HG02610 (cell line): ENCODE results near the gene GALNT5.
"Not testable (repeated sequence)": the region's sequence is repeated elsewhere in the genome, so short reads cannot be mapped to it uniquely, and the experiment has no call there.

ENCODE experiments used
- ATAC-seq: cut with Tn5 transposase; IDR thresholded peaks from one replicate; pipeline ENCODE4 v1.9.1; 2021; ENCODE audit warnings: mild to moderate bottlenecking, moderate library complexity; ENCODE audit not compliant: unreplicated experiment

Gene GALNT5

DNA sequence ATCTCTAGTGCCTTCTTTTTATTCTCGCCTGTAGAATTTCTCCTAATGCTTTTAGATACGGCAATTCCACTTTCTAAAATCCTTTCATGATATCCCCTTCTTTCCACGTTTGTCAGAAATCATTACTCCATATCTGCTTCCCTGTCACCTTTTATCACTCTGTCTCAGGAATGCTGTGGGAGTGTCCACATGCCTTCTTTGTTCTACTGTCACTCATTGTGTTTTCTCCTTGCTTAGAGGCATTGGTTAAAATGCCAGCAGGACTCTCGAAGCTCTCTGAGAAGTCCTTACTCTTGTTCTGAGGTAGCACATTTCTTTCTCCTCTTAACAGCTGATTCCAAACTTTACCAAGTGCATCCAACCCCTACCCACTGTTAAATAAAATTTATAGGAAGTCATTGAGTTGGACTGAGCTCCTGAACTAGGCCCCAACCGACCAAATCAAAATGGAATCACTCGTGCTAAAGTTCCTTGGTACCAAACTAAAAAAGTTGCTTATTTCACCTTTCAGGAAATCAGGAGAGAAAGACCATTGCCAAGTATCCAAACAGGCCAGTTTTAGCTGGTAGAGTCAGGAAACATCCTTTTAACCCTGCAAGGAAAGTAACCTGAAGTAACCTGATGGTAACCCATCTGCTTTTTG is 10.6 kb upstream of the GALNT5 start:
- no peak for ATAC-seq

DNA sequence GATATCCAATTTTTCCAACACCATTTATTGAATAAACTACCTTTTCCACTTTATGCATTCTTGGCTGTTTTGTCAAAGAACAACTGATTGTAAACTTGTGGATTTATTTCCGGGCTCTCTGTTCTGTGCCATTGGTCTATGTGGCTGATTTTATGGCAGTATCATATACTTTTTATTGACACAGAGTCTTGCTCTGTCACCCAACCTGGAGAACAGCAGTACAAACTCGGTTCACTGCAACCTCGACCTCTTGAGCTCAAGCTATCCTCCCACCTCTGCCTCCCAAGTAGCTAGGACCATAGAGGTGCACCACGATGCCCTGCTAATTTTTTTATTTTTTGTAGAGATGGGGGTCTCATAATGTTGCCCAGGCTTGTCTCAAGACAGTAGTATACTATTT is 6.7 kb upstream of the GALNT5 start:
- ATAC-seq = no peak

DNA sequence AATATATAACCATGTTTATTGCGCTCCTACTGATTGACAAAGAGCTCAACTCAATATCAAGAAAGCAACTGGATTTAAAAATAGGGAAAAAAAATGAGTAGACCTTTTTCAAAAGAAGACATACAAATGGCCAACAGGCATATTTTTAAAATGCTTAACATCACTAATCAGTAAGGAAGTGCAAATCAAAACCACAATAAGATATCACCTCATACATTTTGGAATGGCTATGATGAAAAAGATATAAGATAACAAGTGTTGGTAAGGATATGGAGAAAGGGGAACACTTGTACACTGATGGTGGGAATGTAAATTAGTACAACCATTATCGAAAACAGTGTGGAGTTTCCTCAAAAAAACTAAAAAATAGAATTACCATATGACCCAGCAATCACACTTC is 5.6 kb upstream of the GALNT5 start:
- ATAC-seq = no peak

DNA sequence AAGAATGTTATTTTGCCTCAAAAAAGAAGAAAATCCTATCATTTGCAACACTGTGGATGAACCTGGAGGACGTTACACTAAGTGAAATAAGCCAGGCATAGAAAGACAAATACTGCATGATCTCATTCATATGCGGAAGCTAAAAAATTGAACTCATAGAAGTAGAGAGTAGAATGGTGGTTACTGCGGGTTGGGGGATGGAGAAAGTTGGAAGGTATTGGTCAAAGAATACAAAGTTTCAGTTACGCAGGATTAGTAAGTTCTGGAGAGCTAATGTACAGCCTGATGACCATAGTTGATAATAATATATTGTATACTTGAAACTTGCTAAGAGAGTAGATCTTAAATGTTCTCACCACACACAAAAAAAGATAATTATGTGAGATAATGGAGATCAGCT is 5.0 kb upstream of the GALNT5 start:
- ATAC-seq = no peak

DNA sequence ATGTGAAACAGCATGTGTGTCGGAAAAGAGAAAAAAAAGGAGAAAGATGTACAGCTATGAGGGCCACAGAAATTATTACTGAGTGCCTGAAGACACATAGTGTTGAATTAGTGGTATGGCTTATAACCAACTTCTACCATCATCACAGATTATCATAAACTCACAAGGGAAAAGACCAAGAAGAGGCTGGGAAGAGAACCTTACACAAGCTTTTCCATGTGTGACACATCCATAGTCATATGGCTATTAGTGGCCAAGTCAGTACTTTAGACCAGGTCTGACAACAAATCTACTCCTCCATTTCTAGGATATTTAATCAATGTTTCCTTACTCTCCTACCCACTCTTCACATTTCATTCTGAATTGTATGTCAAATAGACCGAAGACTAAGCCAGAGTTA is 3.5 kb upstream of the GALNT5 start:
- ATAC-seq = no peak

DNA sequence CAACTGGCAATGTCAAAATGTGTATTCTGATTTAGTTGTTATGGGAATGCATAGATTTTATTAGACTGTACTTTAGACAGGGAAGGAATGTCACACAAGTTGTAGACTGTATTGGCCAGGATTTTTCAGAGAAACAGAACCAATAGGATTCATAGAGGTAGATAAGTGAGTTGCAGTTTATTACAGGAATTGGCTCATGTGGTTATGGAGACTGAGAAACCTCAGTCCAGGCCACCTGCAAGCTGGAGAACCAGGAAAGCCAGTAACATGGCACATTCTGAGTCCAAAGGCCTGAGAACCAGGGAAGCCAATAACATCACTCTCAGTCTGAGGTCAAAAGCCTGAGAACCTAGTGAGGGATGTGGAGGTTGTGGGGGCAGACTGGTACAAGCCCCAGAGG is 1.8 kb upstream of the GALNT5 start:
- ATAC-seq = no peak

DNA sequence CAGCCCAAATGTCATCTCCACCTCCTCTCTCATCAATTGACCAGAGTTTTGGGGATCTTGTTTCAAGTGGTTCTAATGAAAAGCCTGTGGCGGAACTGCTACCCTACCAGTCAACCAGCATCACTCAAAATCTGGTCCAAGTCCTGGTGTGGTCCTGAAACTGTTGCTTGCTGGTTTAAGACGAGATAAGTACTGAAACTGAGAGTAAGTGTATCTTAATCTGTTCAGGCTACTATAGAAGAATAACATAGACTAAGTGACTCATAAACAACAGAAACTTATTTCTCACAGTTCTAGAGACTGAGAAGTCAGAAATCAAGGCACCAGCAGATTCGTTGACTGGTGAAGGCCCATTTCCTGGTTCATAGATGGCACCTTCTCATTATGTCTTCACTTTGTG is 879 bp upstream of the GALNT5 start:
- ATAC-seq = peak; percentile 96

DNA sequence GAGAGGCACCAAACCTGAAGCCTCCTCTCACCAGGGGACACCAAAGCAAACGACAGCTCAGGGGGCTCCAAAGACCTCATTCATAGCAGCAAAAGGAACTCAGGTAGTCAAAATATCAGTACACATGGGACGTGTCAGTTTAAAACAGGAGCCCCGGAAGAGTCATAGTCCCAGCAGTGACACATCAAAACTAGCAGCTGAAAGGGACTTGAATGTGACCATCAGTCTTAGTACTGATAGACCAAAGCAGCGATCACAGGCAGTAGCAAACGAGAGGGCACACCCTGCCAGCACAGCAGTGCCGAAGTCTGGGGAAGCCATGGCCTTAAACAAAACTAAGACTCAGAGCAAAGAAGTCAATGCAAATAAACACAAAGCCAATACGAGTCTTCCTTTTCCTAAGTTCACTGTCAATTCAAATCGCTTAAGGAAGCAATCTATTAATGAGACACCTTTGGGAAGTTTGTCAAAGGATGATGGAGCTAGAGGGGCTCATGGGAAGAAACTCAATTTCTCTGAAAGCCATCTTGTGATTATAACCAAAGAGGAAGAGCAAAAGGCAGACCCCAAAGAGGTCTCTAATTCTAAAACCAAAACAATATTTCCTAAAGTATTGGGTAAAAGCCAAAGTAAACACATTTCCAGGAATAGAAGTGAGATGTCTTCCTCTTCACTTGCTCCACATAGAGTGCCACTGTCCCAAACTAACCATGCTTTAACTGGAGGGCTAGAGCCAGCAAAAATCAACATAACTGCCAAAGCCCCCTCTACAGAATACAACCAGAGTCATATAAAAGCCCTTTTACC is 1.2 kb downstream of the GALNT5 start:
- ATAC-seq = no peak

DNA sequence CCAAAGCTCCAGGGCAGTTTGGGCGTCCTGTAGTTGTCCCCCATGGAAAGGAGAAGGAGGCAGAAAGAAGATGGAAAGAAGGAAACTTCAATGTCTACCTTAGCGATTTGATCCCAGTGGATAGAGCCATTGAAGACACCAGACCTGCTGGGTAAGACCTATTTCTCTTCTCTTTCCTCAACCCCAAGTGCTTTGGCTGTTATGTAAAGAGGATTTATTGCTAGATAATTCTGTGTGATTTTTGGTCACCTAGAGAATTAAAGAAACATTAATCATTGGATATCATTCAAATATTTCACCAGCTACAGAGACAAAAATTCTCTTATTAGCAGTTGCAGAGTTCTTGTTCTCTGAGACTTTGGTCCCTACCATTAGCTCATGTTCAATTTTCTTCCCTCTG is 1.9 kb downstream of the GALNT5 start:
- ATAC-seq = no peak

DNA sequence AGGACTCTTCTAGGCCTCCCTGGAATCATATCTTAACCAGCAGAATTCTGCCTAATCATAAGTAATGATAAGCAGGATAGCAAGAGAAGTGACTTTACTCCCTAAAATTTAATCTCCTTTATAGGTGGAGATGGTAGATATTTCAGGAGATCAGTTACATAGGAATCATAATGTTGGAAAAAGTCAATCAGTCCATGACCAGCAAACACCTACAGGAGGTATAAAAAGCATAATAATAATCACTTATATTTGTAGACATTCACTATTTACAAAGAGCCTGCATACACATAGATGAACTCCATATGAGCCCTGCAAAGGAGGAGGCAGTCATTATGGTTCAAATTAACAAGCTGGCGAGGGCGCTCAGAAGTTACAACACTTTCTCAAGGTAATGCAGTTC is 2.5 kb downstream of the GALNT5 start:
- no peak for ATAC-seq

DNA sequence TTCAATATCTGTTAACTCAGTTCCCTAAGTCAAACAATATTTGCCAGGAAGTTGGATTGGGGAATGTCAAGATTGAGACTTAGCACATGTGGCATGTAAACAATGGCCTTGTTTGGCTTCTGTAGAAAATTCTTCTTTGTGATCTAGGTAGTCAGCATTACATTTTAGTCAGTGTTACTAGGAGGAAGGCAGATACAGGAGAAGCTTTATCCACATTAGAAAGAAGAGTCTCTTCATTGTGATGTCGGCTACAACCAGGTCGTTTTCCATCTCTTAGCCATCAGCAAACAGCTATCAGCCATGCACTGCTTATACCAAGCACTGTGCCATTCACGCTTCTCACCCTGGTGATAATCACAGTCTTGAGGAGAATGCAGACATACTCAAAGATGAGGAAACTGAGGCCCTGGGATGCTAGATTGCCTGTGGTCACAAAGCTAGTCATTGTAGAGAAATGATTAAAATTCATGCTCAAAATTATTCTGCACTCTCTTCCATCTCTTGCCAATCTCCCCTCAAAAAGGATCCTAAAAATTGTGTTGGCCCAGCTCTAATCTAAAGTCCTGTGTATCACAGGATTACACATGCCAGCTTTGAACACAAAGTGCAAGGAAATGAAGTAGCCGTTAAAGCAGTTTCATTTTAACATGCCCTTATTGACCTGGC is 3.2 kb downstream of the GALNT5 start:
- ATAC-seq = no peak

DNA sequence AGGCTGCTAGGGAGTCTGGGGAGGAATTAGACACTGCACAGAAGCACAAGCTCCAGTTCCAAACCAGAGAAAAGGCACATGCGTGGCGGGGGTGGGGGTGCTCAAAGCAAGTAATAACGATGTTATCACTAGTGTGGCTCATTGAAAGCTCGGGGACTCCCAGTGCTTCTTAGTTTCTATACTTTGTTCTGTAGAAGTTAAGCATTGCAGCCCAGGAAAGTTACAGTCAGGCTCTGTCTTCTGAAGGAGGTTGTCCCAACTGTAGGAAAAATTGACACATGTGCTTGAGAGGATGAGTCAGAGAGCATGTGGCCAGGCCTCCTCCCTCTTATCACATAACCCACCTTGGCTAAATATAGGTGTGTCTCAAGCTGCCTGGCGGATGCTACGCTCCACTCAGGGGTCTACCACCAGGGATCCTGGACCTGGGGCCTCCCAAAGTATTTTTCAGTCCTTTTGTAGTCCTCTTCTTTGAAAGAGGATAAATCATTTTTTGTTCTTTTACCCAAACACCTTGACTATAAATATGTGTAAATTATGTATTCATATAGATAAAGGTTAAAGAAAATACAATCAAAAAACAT is 3.8 kb downstream of the GALNT5 start:
- no peak for ATAC-seq

DNA sequence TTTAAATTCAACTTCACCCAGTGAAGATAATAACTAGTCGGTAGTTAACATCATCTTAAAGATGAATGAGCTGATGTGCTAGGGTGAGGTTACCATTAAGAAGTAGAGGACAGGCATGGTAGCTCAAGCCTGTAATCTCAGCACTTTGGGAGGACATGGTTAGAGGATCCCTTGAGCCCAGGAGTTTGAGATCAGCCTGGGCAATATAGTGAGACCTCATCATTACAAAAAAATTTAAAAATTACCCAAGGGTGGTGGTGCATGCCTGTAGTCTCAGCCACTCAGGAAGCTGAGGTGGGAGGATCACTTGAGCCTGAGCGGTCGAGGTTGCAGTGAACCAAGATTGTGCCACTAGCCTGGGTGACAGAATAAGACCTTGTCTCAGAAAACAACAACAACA is 4.7 kb downstream of the GALNT5 start:
- ATAC-seq = peak; percentile 33

DNA sequence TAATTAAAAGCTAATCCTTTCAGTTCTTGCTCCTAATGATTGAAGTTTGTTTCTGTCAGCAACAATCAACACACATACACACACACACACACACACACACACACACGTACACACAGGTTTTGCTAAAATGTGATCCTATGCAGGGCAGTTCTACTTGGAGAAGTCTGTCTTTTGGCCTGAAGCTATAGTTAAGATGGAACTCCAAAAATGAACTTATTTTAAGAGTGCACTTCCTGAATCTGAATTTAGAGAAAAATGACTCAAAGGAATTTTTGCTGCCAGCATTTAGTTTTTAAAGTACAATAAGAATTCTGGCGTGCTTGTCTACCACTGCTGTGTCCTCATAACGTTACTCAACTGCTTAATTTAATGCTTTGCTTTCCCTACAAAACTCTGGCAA is 6.6 kb downstream of the GALNT5 start:
- no peak for ATAC-seq

DNA sequence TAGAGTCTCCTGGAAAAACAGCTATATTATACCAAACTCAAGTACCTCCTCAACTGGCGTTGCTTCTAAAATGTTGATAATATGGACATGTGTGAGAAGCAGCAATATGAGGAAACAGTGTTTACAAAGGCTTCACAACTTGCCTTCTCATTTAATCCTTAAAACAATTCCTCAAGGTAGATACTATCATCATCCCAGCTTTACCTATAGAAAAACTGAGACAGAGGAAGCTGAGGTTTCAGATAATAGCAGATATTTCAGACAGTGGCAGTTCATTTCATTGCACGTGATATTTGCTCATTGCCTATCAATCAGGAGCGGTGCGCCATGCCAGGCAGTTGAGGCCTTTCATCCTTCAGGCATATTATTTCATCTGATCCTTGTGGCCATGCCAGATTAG is 8.3 kb downstream of the GALNT5 start:
- ATAC-seq = no peak

DNA sequence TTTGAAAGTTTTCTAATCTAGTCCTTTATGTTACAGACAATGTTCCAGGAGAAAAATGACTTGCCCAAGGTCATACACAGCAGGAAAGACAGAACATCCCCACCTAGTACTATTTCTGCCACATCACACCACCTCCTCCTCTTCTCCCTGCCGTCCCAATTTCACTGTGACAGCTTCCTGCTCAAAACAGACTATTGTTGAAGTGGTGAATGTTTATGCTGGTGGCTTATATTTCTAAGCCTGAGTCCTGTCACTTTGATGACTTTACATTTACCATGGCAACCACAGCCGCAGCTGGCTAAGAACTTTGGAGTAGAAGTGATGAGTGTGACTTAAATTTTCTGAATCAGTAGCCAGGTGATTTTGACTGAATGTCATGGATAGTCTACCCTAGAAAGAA is 10.0 kb downstream of the GALNT5 start:
- no peak for ATAC-seq

DNA sequence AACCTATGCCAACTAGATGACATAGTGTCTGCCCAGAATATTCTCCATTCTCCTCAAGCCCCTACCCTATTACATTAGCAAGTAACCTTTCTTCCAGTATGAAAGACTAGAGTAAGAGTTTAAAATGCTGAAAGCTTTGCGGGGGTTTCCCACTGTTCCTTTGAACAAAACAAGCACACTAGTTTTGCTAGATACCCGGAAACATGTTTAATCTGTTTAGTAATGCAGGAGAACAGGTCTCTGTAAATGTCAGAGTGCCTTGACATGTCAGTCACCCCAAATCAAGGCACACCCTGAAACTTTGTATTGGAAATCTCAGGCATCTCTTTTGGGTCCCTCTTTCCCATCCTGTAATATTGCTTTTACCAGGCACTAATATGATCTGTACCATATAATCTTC is 11.6 kb downstream of the GALNT5 start:
- ATAC-seq = no peak

DNA sequence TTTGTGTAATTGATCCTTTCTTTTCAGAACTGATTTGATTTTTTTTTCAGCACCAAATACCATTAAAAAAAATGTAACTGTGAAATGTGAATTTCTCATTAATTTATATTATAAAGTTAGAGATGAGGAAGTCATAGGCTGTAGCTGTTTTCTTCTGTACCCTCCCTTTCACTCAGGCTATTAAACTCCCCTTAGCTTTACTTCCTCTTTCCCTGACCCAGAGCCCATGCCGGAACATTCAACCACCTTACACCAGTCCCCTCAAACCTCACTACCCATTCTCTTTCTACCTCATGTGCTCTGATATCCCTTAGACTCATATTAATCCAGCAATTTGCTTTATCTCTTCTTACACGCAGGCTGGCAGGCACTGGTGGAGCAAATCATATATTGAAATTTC is 12.4 kb downstream of the GALNT5 start:
- peak; percentile 42 for ATAC-seq

DNA sequence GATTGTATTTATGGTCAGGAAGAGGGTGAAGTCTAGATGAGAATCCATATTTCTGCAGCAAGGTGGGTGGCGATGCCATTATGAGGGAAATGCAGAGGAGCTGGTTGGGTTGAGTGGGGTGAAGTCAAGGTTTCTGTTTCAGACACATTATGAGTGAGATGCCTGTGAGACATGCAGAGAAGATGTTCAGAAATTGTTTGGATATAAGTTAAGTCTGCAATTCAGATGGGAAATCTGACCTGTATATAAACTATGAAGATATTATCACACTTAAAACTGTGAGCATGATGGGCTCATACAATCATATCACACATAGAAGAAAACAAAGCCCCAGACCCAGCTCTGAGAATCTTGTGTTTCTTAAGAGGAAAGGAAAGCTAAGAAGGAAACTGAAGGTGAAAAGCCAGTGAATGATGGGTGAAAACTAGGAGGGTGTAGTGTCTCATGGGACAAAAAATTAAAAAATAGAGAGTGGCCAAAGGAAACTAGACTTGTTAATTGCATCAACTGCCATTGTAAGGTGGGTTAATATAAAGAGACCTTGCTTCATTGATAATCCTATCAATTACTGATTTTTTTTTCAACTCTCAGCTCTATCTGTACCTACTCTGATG is 14.2 kb downstream of the GALNT5 start:
- peak; percentile 48 for ATAC-seq

DNA sequence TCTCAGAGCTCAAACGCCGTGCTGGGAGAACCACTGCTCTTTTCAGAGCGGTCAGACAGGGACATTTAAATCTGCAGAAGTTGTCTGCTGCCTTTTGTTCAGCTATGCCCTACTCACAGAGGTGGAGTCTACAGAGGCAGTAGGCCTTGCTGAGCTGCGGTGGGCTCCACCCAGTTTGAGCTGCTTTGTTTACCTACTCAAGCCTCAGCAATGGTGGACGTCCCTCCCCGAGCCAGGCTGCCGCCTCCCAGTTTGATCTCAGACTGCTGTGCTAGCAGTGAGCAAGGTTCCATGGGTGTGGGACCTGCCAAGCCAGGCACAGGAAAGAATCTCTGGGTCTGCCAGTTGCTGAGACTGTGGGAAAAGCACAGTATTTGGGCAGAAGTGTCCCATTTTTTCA is 21.8 kb downstream of the GALNT5 start:
- not testable (repeated sequence) for ATAC-seq

DNA sequence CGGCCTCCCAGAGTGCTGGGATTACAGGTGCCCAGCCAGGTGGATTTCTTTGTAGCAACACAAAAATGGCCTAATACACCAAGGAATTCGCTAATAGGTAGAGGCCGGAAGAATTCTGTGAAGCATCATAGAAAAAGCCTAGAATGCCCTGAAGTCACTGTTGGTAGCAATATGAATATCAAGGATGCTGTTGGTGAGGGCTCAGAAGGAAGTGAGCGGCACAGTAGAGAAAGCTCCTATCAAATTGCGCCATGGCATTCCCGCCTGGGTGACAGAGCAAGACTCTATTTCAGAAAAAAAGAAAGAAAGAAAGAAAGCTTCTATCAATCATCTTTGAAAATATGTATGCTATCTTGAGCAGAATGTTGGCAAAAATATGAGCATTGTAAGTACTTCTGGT is 23.8 kb downstream of the GALNT5 start:
- ATAC-seq = no peak
